HL-60 (cell line): ENCODE measurements around the gene PTPRG.

Source experiments
- DNase-seq, 2 experiments: peaks; one replicate each; pipeline ENCODE4 v3.0.0-alpha.2; 2010 to 2020; ENCODE audit warnings: low read depth in 1 of 2, low spot score in 1 of 2
- H3K27ac ChIP-seq: fragments of 250-450 bp; sonication (Bioruptor Pico); replicated peaks from 2 replicates; pipeline ENCODE4 v1.5.1; 2020; ENCODE audit warnings: mild to moderate bottlenecking, moderate library complexity
- H3K27me3 ChIP-seq: fragments of 250-450 bp; sonication (Bioruptor Pico); 2 replicates; pipeline ENCODE4 v1.5.1; 2021; ENCODE audit warnings: mild to moderate bottlenecking, moderate library complexity; ENCODE audit not compliant: insufficient read depth, poor library complexity, severe bottlenecking
- H3K4me3 ChIP-seq: replicated peaks from 2 replicates; pipeline ENCODE4 v1.5.1; 2011; ENCODE audit warnings: mild to moderate bottlenecking, control low read depth, low read length; ENCODE audit not compliant: insufficient read depth
- GABPA ChIP-seq: IDR thresholded peaks from 2 replicates; pipeline ENCODE4 v1.6.1; 2012; ENCODE audit warnings: low read depth
- POLR2AphosphoS5 ChIP-seq: IDR thresholded peaks from 2 replicates; pipeline ENCODE4 v1.6.1; 2012; ENCODE audit warnings: low read depth
- SPI1 ChIP-seq: IDR thresholded peaks from 2 replicates; pipeline ENCODE4 v1.6.1; 2012; ENCODE audit warnings: low read depth, mild to moderate bottlenecking, borderline replicate concordance
- TF ChIP-seq, protein P1 (sequence below): IDR thresholded peaks from one replicate; pipeline ENCODE4 v1.5.1; 2011; ENCODE audit warnings: low read length, control low read depth, inconsistent platforms; ENCODE audit not compliant: insufficient read depth
- TF ChIP-seq, protein P2 (sequence below): IDR thresholded peaks from 2 replicates; pipeline ENCODE4 v1.6.1; 2012; ENCODE audit warnings: low read depth; ENCODE audit not compliant: insufficient replicate concordance

Gene PTPRG

DNA sequence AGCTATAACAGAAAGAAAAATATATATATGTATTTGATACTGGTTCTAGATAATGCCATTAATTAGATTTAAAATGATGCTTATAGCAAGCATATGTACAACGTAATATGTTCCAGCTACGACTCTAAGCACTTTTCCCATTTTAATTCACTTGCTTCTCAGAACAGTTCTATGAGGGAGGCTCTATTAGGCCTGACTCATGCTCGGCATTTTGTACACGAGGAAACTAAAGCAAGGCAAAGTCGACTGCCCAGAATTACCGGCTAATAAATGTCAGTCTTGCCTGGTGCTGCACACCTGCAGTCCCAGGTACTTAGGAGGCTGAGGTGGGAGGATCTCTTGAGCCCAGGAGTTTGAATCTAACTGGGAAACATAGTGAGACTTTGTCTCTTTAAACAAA is 106.0 kb downstream of the PTPRG start:
- TF ChIP-seq, protein P1, sequence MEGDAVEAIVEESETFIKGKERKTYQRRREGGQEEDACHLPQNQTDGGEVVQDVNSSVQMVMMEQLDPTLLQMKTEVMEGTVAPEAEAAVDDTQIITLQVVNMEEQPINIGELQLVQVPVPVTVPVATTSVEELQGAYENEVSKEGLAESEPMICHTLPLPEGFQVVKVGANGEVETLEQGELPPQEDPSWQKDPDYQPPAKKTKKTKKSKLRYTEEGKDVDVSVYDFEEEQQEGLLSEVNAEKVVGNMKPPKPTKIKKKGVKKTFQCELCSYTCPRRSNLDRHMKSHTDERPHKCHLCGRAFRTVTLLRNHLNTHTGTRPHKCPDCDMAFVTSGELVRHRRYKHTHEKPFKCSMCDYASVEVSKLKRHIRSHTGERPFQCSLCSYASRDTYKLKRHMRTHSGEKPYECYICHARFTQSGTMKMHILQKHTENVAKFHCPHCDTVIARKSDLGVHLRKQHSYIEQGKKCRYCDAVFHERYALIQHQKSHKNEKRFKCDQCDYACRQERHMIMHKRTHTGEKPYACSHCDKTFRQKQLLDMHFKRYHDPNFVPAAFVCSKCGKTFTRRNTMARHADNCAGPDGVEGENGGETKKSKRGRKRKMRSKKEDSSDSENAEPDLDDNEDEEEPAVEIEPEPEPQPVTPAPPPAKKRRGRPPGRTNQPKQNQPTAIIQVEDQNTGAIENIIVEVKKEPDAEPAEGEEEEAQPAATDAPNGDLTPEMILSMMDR, result no peak
- TF ChIP-seq, protein P2, sequence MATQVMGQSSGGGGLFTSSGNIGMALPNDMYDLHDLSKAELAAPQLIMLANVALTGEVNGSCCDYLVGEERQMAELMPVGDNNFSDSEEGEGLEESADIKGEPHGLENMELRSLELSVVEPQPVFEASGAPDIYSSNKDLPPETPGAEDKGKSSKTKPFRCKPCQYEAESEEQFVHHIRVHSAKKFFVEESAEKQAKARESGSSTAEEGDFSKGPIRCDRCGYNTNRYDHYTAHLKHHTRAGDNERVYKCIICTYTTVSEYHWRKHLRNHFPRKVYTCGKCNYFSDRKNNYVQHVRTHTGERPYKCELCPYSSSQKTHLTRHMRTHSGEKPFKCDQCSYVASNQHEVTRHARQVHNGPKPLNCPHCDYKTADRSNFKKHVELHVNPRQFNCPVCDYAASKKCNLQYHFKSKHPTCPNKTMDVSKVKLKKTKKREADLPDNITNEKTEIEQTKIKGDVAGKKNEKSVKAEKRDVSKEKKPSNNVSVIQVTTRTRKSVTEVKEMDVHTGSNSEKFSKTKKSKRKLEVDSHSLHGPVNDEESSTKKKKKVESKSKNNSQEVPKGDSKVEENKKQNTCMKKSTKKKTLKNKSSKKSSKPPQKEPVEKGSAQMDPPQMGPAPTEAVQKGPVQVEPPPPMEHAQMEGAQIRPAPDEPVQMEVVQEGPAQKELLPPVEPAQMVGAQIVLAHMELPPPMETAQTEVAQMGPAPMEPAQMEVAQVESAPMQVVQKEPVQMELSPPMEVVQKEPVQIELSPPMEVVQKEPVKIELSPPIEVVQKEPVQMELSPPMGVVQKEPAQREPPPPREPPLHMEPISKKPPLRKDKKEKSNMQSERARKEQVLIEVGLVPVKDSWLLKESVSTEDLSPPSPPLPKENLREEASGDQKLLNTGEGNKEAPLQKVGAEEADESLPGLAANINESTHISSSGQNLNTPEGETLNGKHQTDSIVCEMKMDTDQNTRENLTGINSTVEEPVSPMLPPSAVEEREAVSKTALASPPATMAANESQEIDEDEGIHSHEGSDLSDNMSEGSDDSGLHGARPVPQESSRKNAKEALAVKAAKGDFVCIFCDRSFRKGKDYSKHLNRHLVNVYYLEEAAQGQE, result no peak
- TF ChIP-seq GABPA, result no peak
- TF ChIP-seq POLR2AphosphoS5, result no peak
- no peak for TF ChIP-seq SPI1
- H3K27me3 ChIP-seq, result no peaks in the 10 kb centered on the region
- DNase-seq, result no peak
- no peak overlapping the region for H3K4me3 ChIP-seq
- no peak overlapping the region for H3K27ac ChIP-seq

DNA sequence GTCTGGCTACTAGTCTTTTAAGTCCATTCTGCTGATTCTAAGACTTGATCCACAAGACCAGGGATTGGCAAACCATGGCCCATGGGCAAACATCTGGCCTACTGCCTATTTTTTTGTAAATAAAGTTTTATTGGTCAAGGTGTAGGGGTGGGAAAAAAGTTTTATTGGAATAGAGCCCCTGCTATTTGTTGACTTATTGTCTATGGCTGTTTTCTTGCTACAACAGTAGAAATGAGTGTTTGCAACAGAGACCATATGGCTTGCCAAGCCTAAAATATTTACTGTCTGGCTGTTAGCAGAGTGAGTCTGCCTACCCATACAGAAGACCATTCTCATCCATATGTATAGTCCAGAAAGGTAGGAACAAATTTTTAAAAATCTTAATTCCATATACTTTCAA is 106.4 kb downstream of the PTPRG start:
- TF ChIP-seq GABPA, result no peak
- TF ChIP-seq, protein P2, result no peak
- TF ChIP-seq, protein P1, result no peak
- no peak for TF ChIP-seq POLR2AphosphoS5
- no peak overlapping the region for H3K4me3 ChIP-seq
- H3K27me3 ChIP-seq, result no peaks in the 10 kb centered on the region
- DNase-seq, result no peak
- no peak overlapping the region for H3K27ac ChIP-seq

DNA sequence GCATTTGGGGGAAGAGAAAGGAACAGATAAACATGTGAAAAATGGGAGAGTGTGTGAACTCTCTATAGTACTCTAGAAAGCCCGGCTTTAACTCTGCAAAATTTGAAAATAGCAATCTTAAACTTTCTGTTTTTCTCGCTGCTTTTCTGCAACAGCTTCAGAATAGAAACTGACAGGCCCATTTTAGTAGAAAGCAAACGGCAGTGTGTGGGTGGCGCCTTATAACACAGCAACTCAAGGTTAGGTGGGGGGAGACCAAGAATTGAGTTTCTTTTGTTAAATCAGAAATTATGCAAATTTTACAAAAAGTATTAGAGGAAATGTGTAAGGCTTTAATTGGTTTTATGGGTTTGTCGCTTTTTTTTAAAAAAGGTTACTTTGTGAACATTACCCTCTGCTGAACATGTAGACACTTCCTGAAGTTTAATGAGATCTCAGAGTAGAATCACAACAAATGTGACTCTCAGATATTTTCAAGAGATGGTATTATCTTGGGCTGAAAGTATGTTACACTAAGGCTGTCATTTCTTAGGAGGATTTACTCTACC is 107.0 kb downstream of the PTPRG start:
- Histone ChIP-seq H3K27ac (no peak overlapping the region), H3K27me3 (no peaks in the 10 kb centered on the region), H3K4me3 (no peak overlapping the region)
- TF ChIP-seq SPI1 (no peak), POLR2AphosphoS5 (no peak), GABPA (no peak)
- TF ChIP-seq, protein P2, result no peak
- TF ChIP-seq, protein P1, result no peak
- DNase-seq, result no peak
